Measurements from ENCODE around the gene HDHD3.

DNA sequence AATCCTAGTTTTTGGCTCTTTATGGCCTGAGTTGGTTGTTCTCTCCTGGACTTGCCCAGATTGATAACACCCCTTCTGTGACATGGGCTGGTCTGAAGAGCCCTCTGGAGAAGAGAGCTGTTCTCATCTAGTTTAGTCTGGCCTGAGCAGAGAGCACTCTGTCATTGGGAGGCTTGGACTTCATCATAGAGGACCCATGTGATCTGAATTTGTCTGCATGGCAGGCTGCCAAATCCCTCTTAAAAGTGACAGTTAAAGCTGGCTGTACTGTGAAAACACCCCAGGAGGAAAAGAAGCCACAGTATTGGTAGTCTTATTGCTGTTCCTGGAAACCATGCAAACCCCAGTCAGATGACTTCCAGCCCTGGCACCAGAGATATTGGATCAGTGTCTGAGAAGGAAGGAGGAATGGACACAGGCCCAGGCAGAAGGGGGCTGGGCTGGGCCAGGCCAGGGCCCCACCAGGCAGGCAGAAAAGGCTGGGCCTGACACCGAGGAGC lies 33.0 kb downstream of the HDHD3 start:
- TF ChIP-seq USF2 (CRISPR knock-in tag; IDR thresholded peaks at IDR 0.05): no peak
- TF ChIP-seq CTCF (IDR thresholded peaks at IDR 0.05): no peak
- TF ChIP-seq USF1 (CRISPR knock-in tag; IDR thresholded peaks at IDR 0.05): no peak
- no peak for TF ChIP-seq JAZF1 (CRISPR knock-in tag; IDR thresholded peaks at IDR 0.05)
- no peak for TF ChIP-seq E2F1 (CRISPR knock-in tag; IDR thresholded peaks at IDR 0.05)
- no peak for TF ChIP-seq CBFB (CRISPR knock-in tag; IDR thresholded peaks at IDR 0.05; ENCODE audit: low read depth)
- no peak for TF ChIP-seq NFE2L1 (CRISPR knock-in tag; IDR thresholded peaks at IDR 0.05)
- TF ChIP-seq CREB1 (CRISPR knock-in tag; IDR thresholded peaks at IDR 0.05): no peak
- TF ChIP-seq, protein P1, sequence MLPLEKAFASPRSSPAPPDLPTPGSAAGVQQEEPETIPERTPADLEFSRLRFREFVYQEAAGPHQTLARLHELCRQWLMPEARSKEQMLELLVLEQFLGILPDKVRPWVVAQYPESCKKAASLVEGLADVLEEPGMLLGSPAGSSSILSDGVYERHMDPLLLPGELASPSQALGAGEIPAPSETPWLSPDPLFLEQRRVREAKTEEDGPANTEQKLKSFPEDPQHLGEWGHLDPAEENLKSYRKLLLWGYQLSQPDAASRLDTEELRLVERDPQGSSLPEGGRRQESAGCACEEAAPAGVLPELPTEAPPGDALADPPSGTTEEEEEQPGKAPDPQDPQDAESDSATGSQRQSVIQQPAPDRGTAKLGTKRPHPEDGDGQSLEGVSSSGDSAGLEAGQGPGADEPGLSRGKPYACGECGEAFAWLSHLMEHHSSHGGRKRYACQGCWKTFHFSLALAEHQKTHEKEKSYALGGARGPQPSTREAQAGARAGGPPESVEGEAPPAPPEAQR (CRISPR knock-in tag; IDR thresholded peaks at IDR 0.05): no peak
- TF ChIP-seq MAX (CRISPR knock-in tag; IDR thresholded peaks at IDR 0.05): no peak
- TF ChIP-seq ZNF121 (CRISPR knock-in tag; IDR thresholded peaks at IDR 0.05): no peak
- TF ChIP-seq, protein P2, sequence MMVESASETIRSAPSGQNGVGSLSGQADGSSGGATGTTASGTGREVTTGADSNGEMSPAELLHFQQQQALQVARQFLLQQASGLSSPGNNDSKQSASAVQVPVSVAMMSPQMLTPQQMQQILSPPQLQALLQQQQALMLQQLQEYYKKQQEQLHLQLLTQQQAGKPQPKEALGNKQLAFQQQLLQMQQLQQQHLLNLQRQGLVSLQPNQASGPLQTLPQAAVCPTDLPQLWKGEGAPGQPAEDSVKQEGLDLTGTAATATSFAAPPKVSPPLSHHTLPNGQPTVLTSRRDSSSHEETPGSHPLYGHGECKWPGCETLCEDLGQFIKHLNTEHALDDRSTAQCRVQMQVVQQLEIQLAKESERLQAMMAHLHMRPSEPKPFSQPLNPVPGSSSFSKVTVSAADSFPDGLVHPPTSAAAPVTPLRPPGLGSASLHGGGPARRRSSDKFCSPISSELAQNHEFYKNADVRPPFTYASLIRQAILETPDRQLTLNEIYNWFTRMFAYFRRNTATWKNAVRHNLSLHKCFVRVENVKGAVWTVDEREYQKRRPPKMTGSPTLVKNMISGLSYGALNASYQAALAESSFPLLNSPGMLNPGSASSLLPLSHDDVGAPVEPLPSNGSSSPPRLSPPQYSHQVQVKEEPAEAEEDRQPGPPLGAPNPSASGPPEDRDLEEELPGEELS (CRISPR knock-in tag; IDR thresholded peaks at IDR 0.05): no peak
- TF ChIP-seq, protein P3, sequence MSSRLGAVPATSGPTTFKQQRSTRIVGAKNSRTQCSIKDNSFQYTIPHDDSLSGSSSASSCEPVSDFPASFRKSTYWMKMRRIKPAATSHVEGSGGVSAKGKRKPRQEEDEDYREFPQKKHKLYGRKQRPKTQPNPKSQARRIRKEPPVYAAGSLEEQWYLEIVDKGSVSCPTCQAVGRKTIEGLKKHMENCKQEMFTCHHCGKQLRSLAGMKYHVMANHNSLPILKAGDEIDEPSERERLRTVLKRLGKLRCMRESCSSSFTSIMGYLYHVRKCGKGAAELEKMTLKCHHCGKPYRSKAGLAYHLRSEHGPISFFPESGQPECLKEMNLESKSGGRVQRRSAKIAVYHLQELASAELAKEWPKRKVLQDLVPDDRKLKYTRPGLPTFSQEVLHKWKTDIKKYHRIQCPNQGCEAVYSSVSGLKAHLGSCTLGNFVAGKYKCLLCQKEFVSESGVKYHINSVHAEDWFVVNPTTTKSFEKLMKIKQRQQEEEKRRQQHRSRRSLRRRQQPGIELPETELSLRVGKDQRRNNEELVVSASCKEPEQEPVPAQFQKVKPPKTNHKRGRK (CRISPR knock-in tag; IDR thresholded peaks at IDR 0.05; ENCODE audit: borderline replicate concordance): no peak
- no peak for TF ChIP-seq SP1 (CRISPR knock-in tag; conservative IDR thresholded peaks at IDR 0.05)
